Measurements from ENCODE around the gene PIERCE2. TPM values are rescaled to one million over a fixed set of nuclear protein-coding genes. Genes with fewer than 3 reads are reported as not detected.
"Not testable (repeated sequence)": the region's sequence is repeated elsewhere in the genome, so short reads cannot be mapped to it uniquely, and the experiment has no call there.

The PIERCE2 gene
- total RNA-seq, 2 donors from 2014 or later, result 1.6 to 5.6 TPM

DNA sequence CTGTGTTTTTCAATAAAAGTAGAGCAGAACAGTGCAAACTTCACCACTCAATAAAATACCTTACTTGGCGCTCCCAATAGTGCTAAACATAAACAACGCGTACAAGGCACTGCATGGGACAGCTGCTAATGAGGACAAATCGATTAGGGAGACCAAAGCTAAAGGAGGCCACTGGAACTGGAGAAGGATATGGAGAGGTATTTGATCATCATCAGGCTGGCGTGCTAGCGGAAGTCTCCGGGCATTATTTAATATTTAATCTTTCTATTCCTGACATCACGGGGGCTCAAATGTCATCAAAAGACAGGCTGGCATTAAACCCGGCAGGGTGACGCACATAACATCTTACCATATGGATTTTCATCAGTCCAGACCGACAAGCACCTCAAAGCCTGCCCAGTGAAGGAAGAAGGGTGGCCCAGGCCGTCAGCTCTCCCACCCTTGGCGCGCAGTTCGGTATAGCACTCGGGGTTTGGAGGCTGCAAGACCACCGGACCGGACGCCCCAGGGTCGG, 740 bp upstream of the PIERCE2 start:
- TF ChIP-seq, protein P1, sequence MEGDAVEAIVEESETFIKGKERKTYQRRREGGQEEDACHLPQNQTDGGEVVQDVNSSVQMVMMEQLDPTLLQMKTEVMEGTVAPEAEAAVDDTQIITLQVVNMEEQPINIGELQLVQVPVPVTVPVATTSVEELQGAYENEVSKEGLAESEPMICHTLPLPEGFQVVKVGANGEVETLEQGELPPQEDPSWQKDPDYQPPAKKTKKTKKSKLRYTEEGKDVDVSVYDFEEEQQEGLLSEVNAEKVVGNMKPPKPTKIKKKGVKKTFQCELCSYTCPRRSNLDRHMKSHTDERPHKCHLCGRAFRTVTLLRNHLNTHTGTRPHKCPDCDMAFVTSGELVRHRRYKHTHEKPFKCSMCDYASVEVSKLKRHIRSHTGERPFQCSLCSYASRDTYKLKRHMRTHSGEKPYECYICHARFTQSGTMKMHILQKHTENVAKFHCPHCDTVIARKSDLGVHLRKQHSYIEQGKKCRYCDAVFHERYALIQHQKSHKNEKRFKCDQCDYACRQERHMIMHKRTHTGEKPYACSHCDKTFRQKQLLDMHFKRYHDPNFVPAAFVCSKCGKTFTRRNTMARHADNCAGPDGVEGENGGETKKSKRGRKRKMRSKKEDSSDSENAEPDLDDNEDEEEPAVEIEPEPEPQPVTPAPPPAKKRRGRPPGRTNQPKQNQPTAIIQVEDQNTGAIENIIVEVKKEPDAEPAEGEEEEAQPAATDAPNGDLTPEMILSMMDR (IDR thresholded peaks at IDR 0.05), result no peak
- Histone ChIP-seq H3K4me1 (peaks cover 0 to 43% of the 10 kb centered on the region in 2 donors), H3K36me3 (no peaks in the 10 kb centered on the region), H3K9me3 (no peaks in the 10 kb centered on the region), H3K27me3 (no peaks in the 10 kb centered on the region), H3K4me3 (peak overlapping the region; percentile 79 to 87), H3K27ac (peak overlapping the region; percentile 93 to 96)
- DNase-seq (ENCODE audit: low spot score), result no peak

DNA sequence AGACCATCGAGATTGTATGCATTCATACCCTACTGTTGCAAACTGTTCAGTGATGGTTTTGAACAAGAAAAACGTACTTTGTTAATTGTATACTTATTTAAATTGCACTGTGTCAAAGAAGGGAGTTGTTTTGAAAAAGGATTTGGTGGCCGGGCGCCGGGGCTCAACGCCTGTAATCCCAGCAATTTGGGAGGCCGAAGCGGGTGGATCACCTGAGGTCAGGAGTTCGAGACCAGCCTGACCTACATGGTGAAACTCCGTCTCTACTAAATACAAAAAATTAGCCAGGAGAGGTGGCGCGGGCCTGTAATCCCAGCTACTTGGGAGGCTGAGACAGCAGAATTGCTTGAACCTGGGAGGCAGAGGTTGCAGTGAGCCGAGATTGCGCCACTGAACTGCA, 681 bp downstream of the PIERCE2 start:
- peak; percentile 30 for DNase-seq (ENCODE audit: low spot score)
- not testable (repeated sequence) for H3K9me3 ChIP-seq

DNA sequence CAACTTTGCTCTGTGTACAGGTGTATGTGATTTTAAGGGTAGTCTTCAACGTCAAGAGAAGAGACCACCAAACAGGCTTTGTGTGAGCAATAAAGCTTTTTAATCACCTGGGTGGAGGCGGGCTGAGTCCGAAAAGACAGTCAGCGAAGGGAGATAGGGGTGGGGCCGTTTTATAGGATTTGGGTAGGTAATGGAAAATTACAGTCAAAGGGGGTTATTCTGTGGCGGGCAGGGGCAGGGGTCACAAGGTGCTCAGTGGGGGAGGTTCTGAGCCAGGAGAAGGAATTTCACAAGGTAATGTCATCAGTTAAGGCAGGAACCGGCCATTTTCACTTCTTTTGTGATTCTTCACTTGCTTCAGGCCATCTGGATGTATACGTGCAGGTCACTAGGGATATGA, 9.4 kb downstream of the PIERCE2 start:
- not testable (repeated sequence) for H3K27me3 ChIP-seq, H3K27ac ChIP-seq, H3K9me3 ChIP-seq, H3K4me1 ChIP-seq, H3K36me3 ChIP-seq, H3K4me3 ChIP-seq
- peak; percentile 30 for DNase-seq (ENCODE audit: low spot score)

More for the DNA sequence above, 681 bp downstream of the PIERCE2 start:
- H3K4me1 ChIP-seq, result peaks cover 0 to 30% of the 10 kb centered on the region in 2 donors
- peak overlapping the region; percentile 79 to 87 for H3K4me3 ChIP-seq
- peak overlapping the region; percentile 93 to 96 for H3K27ac ChIP-seq
- H3K27me3 ChIP-seq, H3K36me3 ChIP-seq: not testable (repeated sequence)

DNA sequence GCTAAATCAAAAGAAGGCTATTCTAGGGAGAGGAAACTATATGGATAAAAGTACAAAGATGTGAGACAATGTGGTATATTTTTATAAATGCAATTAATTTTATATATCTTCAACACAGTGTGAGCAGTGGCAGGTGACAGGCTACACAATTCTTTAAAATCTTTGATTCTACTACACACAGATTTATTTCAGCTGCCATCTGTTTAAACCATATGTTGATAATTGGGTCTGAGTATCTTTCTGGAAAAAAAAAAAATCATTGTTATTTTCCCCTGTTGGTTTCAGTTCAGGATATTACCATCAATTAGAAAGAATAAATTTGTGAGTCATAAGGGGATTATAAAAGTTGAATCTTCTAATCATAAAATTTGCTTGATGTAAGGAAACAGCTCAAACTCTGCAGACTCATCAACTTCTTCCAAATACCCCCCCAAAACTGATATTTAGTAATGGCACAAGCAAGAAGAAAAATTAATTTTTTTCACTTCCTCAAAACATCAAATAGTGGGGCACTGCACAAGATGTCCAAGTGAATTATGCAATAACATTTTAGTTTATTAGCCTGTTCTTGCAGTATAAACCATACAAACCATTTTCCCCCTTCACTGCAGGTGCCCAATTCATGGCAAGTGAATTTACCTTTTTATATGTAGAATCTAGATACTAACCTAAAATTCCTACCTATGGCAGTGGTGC, 12.0 kb downstream of the PIERCE2 start:
- H3K36me3 ChIP-seq, result no peaks in the 10 kb centered on the region
- H3K9me3 ChIP-seq, result no peaks in the 10 kb centered on the region
- TF ChIP-seq, protein P1 (IDR thresholded peaks at IDR 0.05), result no peak
- H3K27me3 ChIP-seq, result no peaks in the 10 kb centered on the region
- H3K27ac ChIP-seq, result no peak overlapping the region
- no peak for DNase-seq (ENCODE audit: low spot score)
- H3K4me1 ChIP-seq, result no peaks in the 10 kb centered on the region
- H3K4me3 ChIP-seq, result no peak overlapping the region

DNA sequence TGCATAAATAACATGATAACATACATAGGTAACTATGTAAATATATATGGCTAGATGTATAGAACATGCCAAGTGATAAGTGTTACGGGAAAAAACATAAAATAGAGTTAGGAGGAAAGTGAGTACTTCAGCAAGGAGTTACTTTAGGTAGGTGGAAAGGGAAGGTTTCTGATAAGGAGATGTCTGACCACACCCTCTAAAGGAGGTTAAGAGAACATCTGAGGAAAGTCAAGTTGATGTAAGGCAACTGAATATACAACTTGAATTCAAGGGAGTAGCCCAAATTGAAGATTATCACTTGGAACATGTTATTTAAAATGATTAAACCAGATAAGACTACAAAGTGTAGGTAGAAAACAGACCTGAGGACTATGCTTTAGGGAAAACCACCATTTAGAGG, 13.8 kb downstream of the PIERCE2 start:
- DNase-seq (ENCODE audit: low spot score), result no peak
- Histone ChIP-seq H3K4me1 (no peaks in the 10 kb centered on the region), H3K9me3 (no peaks in the 10 kb centered on the region), H3K27me3 (no peaks in the 10 kb centered on the region), H3K27ac (no peak overlapping the region), H3K36me3 (no peaks in the 10 kb centered on the region), H3K4me3 (no peak overlapping the region)
- TF ChIP-seq, protein P1 (IDR thresholded peaks at IDR 0.05), result no peak

DNA sequence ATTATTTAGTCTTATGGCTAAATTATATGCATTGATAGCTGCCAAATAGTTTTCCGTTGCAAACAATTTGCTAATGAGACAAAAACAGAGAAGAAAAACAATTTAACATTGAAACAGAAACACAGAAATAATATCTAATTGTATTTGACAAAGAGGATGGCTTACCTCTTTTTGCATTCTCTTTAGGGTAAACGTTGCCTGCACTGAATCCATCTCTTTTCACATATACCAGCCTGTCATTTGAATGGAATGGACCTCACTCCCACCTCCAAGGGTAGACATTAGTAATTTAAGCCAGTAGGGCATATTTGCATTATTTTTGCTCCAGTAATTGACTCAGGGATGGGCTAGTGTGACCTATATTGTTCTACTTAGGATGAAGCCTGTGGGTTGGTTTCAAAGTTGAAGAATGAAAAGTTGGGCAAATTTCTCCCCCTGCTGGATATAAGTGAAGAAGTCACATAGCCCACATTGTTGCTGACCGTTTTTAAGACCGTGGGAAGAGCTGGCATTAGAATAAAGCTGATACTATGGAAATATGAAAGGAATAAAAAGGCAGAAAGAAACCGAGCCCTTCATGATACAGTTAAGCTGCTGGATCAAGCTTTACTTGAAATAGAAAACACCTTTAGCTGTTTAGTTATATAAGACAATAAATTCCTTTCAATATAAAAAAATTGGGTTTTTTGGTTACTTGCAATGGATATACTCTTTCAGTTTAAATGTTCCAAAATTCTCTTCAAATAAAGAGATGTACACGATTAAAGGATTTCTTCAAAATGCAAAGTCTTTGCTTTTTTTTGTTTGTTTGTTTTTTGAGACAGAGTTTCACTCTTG, 26.9 kb downstream of the PIERCE2 start:
- Histone ChIP-seq H3K27ac (no peak overlapping the region), H3K4me3 (no peak overlapping the region), H3K9me3 (no peaks in the 10 kb centered on the region), H3K4me1 (no peaks in the 10 kb centered on the region), H3K36me3 (no peaks in the 10 kb centered on the region), H3K27me3 (no peaks in the 10 kb centered on the region)
- TF ChIP-seq, protein P1 (IDR thresholded peaks at IDR 0.05), result peak; percentile 13 to 65
- peak; percentile 52 for DNase-seq (ENCODE audit: low spot score)

DNA sequence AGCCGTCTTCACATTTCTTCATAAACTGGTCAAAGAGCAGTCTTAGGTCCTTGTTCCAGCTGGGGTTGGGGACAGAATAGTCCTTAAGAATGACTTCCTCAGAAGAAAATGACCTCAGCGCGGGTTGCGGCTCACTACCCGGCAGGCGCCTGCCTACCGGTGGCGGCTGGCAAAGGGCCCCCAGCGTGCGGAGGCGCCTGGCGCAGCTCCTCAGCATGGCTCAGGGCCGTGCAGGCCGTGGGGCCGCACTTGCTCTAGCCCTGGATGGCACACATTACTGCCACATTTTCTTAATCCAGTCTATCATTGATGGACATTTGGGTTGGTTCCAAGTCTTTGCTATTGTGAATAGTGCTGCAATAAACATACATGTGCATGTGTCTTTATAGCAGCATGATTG, 34.8 kb downstream of the PIERCE2 start:
- not testable (repeated sequence) for H3K4me3 ChIP-seq; H3K36me3 ChIP-seq; DNase-seq (ENCODE audit: low spot score); H3K9me3 ChIP-seq; H3K27me3 ChIP-seq; H3K4me1 ChIP-seq; H3K27ac ChIP-seq

DNA sequence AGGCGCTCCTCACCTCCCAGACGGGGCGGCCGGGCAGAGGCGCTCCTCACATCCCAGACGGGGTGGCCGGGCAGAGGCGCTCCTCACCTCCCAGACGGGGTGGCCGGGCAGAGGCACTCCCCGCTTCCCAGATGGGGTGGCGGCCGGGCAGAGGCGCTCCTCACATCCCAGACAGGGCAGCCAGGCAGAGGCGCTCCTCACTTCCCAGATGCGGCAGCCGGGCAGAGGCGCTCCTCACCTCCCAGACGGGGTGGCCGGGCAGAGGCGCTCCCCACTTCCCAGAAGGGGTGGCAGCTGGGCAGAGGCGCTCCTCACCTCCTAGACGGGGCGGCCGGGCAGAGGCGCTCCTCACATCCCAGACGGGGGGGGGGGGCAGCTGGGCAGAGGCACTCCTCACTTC, 37.6 kb downstream of the PIERCE2 start:
- H3K36me3 ChIP-seq; H3K27me3 ChIP-seq; DNase-seq (ENCODE audit: low spot score); H3K4me3 ChIP-seq; H3K27ac ChIP-seq; H3K9me3 ChIP-seq; H3K4me1 ChIP-seq: not testable (repeated sequence)

DNA sequence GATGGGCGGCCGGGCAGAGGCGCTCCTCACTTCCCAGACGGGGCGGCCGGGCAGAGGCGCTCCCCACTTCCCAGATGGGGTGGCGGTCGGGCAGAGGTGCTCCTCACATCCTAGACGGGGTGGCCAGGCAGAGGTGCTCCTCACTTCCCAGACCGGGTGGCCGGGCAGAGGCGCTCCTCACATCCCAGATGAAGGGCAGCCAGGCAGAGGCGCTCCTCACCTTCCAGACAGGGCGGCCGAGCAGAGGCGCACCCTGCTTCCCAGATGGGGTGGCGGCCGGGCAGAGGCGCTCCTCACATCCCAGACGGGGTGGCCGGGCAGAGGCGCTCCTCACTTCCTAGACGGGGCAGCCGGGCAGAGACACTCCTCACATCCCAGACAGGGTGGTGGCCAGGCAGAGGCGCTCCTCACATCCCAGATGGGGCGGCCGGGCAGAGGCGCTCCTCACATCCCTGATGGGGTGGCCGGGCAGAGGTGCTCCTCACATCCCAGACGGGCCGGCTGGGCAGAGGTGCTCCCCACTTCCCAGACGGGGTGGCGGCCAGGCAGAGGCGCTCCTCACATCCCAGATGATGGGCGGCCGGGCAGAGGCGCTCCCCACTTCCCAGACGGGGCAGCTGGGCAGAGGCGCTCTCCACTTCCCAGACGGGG, 38.2 kb downstream of the PIERCE2 start:
- not testable (repeated sequence) for H3K27me3 ChIP-seq; H3K36me3 ChIP-seq; H3K4me3 ChIP-seq; DNase-seq (ENCODE audit: low spot score); H3K4me1 ChIP-seq; H3K27ac ChIP-seq; H3K9me3 ChIP-seq

DNA sequence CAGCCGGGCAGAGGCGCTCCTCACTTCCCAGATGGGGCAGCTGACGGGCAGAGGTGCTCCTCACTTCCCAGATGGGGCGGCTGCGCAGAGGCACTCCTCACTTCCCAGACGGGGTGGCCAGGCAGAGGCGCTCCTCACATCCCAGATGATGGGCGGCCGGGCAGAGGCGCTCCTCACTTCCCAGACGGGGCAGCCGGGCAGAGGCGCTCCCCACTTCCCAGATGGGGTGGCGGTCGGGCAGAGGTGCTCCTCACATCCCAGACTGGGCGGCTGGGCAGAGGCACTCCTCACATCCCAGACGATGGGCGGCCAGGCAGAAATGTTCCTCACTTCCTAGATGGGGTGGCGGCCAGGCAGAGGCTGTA, 38.7 kb downstream of the PIERCE2 start:
- not testable (repeated sequence) for H3K27ac ChIP-seq; H3K27me3 ChIP-seq; H3K36me3 ChIP-seq; DNase-seq (ENCODE audit: low spot score); H3K4me1 ChIP-seq; H3K4me3 ChIP-seq; H3K9me3 ChIP-seq

All from right atrium auricular region (tissue), 2 donors.